GM18498 (cell line): Measurements from ENCODE around the gene NSG1.
"Not testable (repeated sequence)": the region's sequence is repeated elsewhere in the genome, so short reads cannot be mapped to it uniquely, and the experiment has no call there.

Source experiments
- ATAC-seq: cut with Tn5 transposase; IDR thresholded peaks from one replicate; pipeline ENCODE4 v1.9.1; 2021; ENCODE audit warnings: mild to moderate bottlenecking, moderate library complexity; ENCODE audit not compliant: unreplicated experiment

The NSG1 gene

GRCh38 chr4:4386736-4387392 lies at the start of gene NSG1:
NSG1 (plus strand) TSS chr4:4387102; CDS start chr4:4387630, 528 bp downstream.
- ATAC-seq: no peak

GRCh38 chr4:4338210-4339001 lies 48.5 kb upstream of the NSG1 start:
- no peak for ATAC-seq

- no peak for ATAC-seq
Observed at GRCh38 chr4:4339504-4340085, 47.3 kb upstream of the NSG1 start.

GRCh38 chr4:4341861-4342650 lies 44.8 kb upstream of the NSG1 start:
- ATAC-seq: no peak

GRCh38 chr4:4343038-4343437 lies 43.9 kb upstream of the NSG1 start:
- ATAC-seq: no peak

GRCh38 chr4:4344915-4345527 lies 41.9 kb upstream of the NSG1 start:
- ATAC-seq: peak; percentile 50

GRCh38 chr4:4347585-4347984 lies 39.3 kb upstream of the NSG1 start:
- no peak for ATAC-seq

GRCh38 chr4:4348585-4348984 lies 38.3 kb upstream of the NSG1 start:
- not testable (repeated sequence) for ATAC-seq

GRCh38 chr4:4349867-4350266 lies 37.0 kb upstream of the NSG1 start:
- ATAC-seq: no peak

- ATAC-seq: no peak
Observed at GRCh38 chr4:4350909-4351308, 36.0 kb upstream of the NSG1 start.

- no peak for ATAC-seq
Observed at GRCh38 chr4:4355302-4355701, 31.6 kb upstream of the NSG1 start.

GRCh38 chr4:4356106-4357041 lies 30.5 kb upstream of the NSG1 start:
- no peak for ATAC-seq

- no peak for ATAC-seq
Observed at GRCh38 chr4:4358093-4358854, 28.6 kb upstream of the NSG1 start.

GRCh38 chr4:4361883-4362282 lies 25.0 kb upstream of the NSG1 start:
- ATAC-seq: no peak

- ATAC-seq: no peak
Observed at GRCh38 chr4:4362991-4363697, 23.8 kb upstream of the NSG1 start.

- no peak for ATAC-seq
Observed at GRCh38 chr4:4364061-4364460, 22.8 kb upstream of the NSG1 start.

GRCh38 chr4:4364486-4365208 lies 22.3 kb upstream of the NSG1 start:
- ATAC-seq: no peak
